Fibroblast of skin of scalp (primary cell): ENCODE measurements around the gene SMIM33.
"Not testable (repeated sequence)": the region's sequence is repeated elsewhere in the genome, so short reads cannot be mapped to it uniquely, and the experiment has no call there.

Experiments used
- DNase-seq: peaks from one replicate; pipeline ENCODE4 v3.0.0-alpha.2; 2013

SMIM33 gene

GRCh38 chr5:139482890-139483208 is 12.0 kb downstream of the SMIM33 start:
- DNase-seq: not testable (repeated sequence)

- no peak for DNase-seq
Measured at GRCh38 chr5:139486201-139486600, 15.4 kb downstream of the SMIM33 start.

GRCh38 chr5:139488260-139488659 is 17.5 kb downstream of the SMIM33 start:
- DNase-seq: no peak

GRCh38 chr5:139492700-139493192 is 21.9 kb downstream of the SMIM33 start:
- peak; percentile 60 for DNase-seq

GRCh38 chr5:139494256-139494655 is 23.5 kb downstream of the SMIM33 start:
- DNase-seq: no peak

GRCh38 chr5:139494832-139495231 is 24.0 kb downstream of the SMIM33 start:
- DNase-seq: peak; percentile 78

- no peak for DNase-seq
Measured at GRCh38 chr5:139495638-139496435, 25.0 kb downstream of the SMIM33 start.

GRCh38 chr5:139501381-139501780 is 30.6 kb downstream of the SMIM33 start:
- DNase-seq: no peak

- DNase-seq: not testable (repeated sequence)
Measured at GRCh38 chr5:139503036-139503817, 32.4 kb downstream of the SMIM33 start.

- DNase-seq: not testable (repeated sequence)
Measured at GRCh38 chr5:139503879-139504278, 33.1 kb downstream of the SMIM33 start.

GRCh38 chr5:139504722-139505121 is 33.9 kb downstream of the SMIM33 start:
- not testable (repeated sequence) for DNase-seq

- no peak for DNase-seq
Measured at GRCh38 chr5:139512786-139513390, 42.1 kb downstream of the SMIM33 start.

- peak; percentile 83 for DNase-seq
Measured at GRCh38 chr5:139513434-139513833, 42.6 kb downstream of the SMIM33 start.

- no peak for DNase-seq
Measured at GRCh38 chr5:139513852-139514485, 43.2 kb downstream of the SMIM33 start.

GRCh38 chr5:139514486-139514856 is 43.7 kb downstream of the SMIM33 start:
- no peak for DNase-seq

- peak; percentile 87 for DNase-seq
Measured at GRCh38 chr5:139517683-139518564, 47.1 kb downstream of the SMIM33 start.
